Measurements from ENCODE around the gene NDUFA9. TPM values are rescaled to one million over a fixed set of nuclear protein-coding genes. Genes with fewer than 3 reads are reported as not detected.

Gene NDUFA9
- total and polyA plus RNA-seq, 7 donors = 127 to 253 (median 144) TPM

DNA sequence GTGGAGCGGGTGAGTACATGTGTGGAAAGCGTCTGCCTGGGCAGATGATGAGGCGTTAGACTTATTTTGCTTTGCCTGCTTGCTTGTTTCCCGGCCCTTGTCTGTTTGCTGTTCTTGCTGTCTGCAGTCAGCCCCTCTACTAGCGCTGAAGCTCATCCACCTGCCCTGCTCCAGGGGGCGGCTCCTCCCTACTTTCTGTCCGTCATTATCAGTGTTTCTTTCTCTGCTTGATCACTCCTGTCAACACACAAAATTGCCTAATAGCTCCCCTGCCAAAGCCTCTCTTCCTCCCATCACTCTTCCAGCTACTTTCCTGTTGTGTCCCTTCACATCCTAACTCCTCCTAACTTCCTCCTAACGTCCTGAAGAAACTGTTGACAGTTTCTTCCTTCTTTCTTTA lies 36.4 kb downstream of the NDUFA9 start:
- TF ChIP-seq, protein P1, sequence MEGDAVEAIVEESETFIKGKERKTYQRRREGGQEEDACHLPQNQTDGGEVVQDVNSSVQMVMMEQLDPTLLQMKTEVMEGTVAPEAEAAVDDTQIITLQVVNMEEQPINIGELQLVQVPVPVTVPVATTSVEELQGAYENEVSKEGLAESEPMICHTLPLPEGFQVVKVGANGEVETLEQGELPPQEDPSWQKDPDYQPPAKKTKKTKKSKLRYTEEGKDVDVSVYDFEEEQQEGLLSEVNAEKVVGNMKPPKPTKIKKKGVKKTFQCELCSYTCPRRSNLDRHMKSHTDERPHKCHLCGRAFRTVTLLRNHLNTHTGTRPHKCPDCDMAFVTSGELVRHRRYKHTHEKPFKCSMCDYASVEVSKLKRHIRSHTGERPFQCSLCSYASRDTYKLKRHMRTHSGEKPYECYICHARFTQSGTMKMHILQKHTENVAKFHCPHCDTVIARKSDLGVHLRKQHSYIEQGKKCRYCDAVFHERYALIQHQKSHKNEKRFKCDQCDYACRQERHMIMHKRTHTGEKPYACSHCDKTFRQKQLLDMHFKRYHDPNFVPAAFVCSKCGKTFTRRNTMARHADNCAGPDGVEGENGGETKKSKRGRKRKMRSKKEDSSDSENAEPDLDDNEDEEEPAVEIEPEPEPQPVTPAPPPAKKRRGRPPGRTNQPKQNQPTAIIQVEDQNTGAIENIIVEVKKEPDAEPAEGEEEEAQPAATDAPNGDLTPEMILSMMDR (IDR thresholded peaks at IDR 0.05) = no peak
- no peaks in the 10 kb centered on the region for H3K9me3 ChIP-seq
- intact Hi-C loops (cut with DNase I) = no loop called here
- WGBS, 3 donors = 85 to 91% (median 88%) methylated on average over 8 of the region's 8 CpGs
- no peak overlapping the region for H3K4me3 ChIP-seq
- H3K4me1 ChIP-seq = no peaks in the 10 kb centered on the region
- no peak for DNase-seq
- H3K36me3 ChIP-seq (ENCODE audit: insufficient read depth in 1 of 2, low read depth in 1 of 2) = peaks cover 23 to 84% of the 10 kb centered on the region in 2 donors
- no peak overlapping the region for H3K27ac ChIP-seq
- H3K27me3 ChIP-seq (ENCODE audit: insufficient read depth in 3 of 3, low read length in 2 of 3) = no peaks in the 10 kb centered on the region
- no peak for ATAC-seq

- TF ChIP-seq, protein P1 (IDR thresholded peaks at IDR 0.05) = no peak
- no peaks in the 10 kb centered on the region for H3K27me3 ChIP-seq (ENCODE audit: insufficient read depth in 3 of 3, low read length in 2 of 3)
- DNase-seq (no peak), ATAC-seq (no peak)
- H3K27ac ChIP-seq = no peak overlapping the region
- H3K36me3 ChIP-seq (ENCODE audit: insufficient read depth in 1 of 2, low read depth in 1 of 2) = peaks cover 15 to 54% of the 10 kb centered on the region in 2 donors
- intact Hi-C loops (cut with DNase I) = no loop called here
- WGBS, 3 donors = 94 to 99% (median 96%) methylated on average over 5 of the region's 5 CpGs
- no peaks in the 10 kb centered on the region for H3K4me1 ChIP-seq
- no peaks in the 10 kb centered on the region for H3K9me3 ChIP-seq
- H3K4me3 ChIP-seq = no peak overlapping the region
Observed at GRCh38 chr12:4690760-4691159, 41.8 kb downstream of the NDUFA9 start.

Other genes starting within 250 kb of the NDUFA9 start
- 10 to 100 TPM in 2 of 4 donors, 1 to 10 TPM in 2; 3.9 to 27.1 (median 8.2) TPM for gene FGF6, start 203.3 kb upstream of the NDUFA9 start, total RNA-seq
- 1 to 10 TPM in 1 of 3 donors, under 1 TPM in 1, not detected in 1; 0.61 to 1.2 TPM for gene FGF6, start 203.3 kb upstream of the NDUFA9 start, polyA plus RNA-seq
- gene RAD51AP1, start 110.2 kb upstream of the NDUFA9 start, total RNA-seq = under 1 TPM; 0.38 to 0.92 (median 0.44) TPM
- gene RAD51AP1, start 110.2 kb upstream of the NDUFA9 start, polyA plus RNA-seq = under 1 TPM; 0.48 to 0.98 (median 0.75) TPM
- gene DYRK4, start 86.9 kb upstream of the NDUFA9 start, total RNA-seq = 10 to 100 TPM; 18.3 to 28.8 (median 23.3) TPM
- gene DYRK4, start 86.9 kb upstream of the NDUFA9 start, polyA plus RNA-seq = 10 to 100 TPM; 18.3 to 27.8 (median 20.8) TPM
- 1 to 10 TPM in 3 of 4 donors, under 1 TPM in 1; 0.95 to 2.9 (median 1.6) TPM for gene AKAP3, start 63 bp upstream of the NDUFA9 start, total RNA-seq
- gene AKAP3, start 63 bp upstream of the NDUFA9 start, polyA plus RNA-seq = 1 to 10 TPM in 2 of 3 donors, under 1 TPM in 1; 0.07 to 8.4 (median 1.1) TPM
- under 1 TPM; 0.11 to 0.89 (median 0.30) TPM for gene GALNT8, start 71.3 kb downstream of the NDUFA9 start, total RNA-seq
- gene GALNT8, start 71.3 kb downstream of the NDUFA9 start, polyA plus RNA-seq = under 1 TPM; 0.14 to 0.40 (median 0.18) TPM